Progenitor cell of endocrine pancreas (in vitro differentiated cells): Measurements from ENCODE around the gene SOX13. TPM values are rescaled to one million over a fixed set of nuclear protein-coding genes. Genes with fewer than 3 reads are reported as not detected.
"Not testable (repeated sequence)": the region's sequence is repeated elsewhere in the genome, so short reads cannot be mapped to it uniquely, and the experiment has no call there.

Experiments used
- DNase-seq: peaks from one replicate; pipeline ENCODE4 v3.0.0; 2021; ENCODE audit warnings: low spot score; ENCODE audit not compliant: unreplicated experiment
- H3K27ac Mint-ChIP-seq: 2 replicates; pipeline ENCODE4 v1.8.0; 2021; ENCODE audit warnings: mild to moderate bottlenecking, moderate library complexity, mixed read lengths
- H3K27me3 Mint-ChIP-seq: 2 replicates; pipeline ENCODE4 v1.8.0; 2021; ENCODE audit warnings: mixed read lengths
- H3K36me3 Mint-ChIP-seq: 2 replicates; pipeline ENCODE4 v1.8.0; 2022; ENCODE audit warnings: mixed read lengths; ENCODE audit not compliant: insufficient read depth
- H3K4me1 Mint-ChIP-seq: 2 replicates; pipeline ENCODE4 v1.8.0; 2021; ENCODE audit warnings: low read depth, mixed read lengths
- H3K4me3 Mint-ChIP-seq: 2 replicates; pipeline ENCODE4 v1.8.0; 2021; ENCODE audit warnings: low read depth, mild to moderate bottlenecking, moderate library complexity, mixed read lengths
- H3K9me3 Mint-ChIP-seq: 2 replicates; pipeline ENCODE4 v1.8.0; 2021; ENCODE audit warnings: low read depth, mixed read lengths
- CTCF ChIP-seq: fragments of 200-600 bp; sonication (generic); IDR thresholded peaks from one replicate; pipeline ENCODE4 v1.5.0; 2021; ENCODE audit warnings: antibody characterized with exemption, mild to moderate bottlenecking; ENCODE audit not compliant: unreplicated experiment
- total RNA-seq: library from RNA; stranded (reverse); gene quantifications from 2 replicates; pipeline ENCODE4 v1.2.1, GENCODE V29; 2021

SOX13 gene
- total RNA-seq, 1 donor from 2014 or later = 61.6 TPM

GRCh38 chr1:204042516-204042915 is 30.4 kb upstream of the SOX13 start:
- H3K27me3 Mint-ChIP-seq = no peaks in the 10 kb centered on the region
- no peaks in the 10 kb centered on the region for H3K9me3 Mint-ChIP-seq
- H3K27ac Mint-ChIP-seq = no peak overlapping the region
- no peaks in the 10 kb centered on the region for H3K36me3 Mint-ChIP-seq
- H3K4me1 Mint-ChIP-seq = peaks cover 8% of the 10 kb centered on the region
- no peak overlapping the region for H3K4me3 Mint-ChIP-seq
- DNase-seq = no peak
- no peak for TF ChIP-seq CTCF

GRCh38 chr1:204043680-204044079 is 29.2 kb upstream of the SOX13 start:
- Mint-ChIP-seq H3K36me3 (no peaks in the 10 kb centered on the region), H3K4me1 (peaks cover 8% of the 10 kb centered on the region), H3K27ac (no peak overlapping the region), H3K4me3 (no peak overlapping the region), H3K9me3 (no peaks in the 10 kb centered on the region), H3K27me3 (no peaks in the 10 kb centered on the region)
- DNase-seq = no peak
- no peak for TF ChIP-seq CTCF

GRCh38 chr1:204044448-204044847 is 28.5 kb upstream of the SOX13 start:
- Mint-ChIP-seq H3K27me3 (no peaks in the 10 kb centered on the region), H3K4me3 (no peak overlapping the region), H3K4me1 (peaks cover 8% of the 10 kb centered on the region), H3K27ac (no peak overlapping the region), H3K9me3 (no peaks in the 10 kb centered on the region), H3K36me3 (no peaks in the 10 kb centered on the region)
- no peak for DNase-seq
- TF ChIP-seq CTCF = no peak

- H3K36me3 Mint-ChIP-seq = no peaks in the 10 kb centered on the region
- no peaks in the 10 kb centered on the region for H3K9me3 Mint-ChIP-seq
- DNase-seq = no peak
- no peak overlapping the region for H3K4me3 Mint-ChIP-seq
- no peaks in the 10 kb centered on the region for H3K27me3 Mint-ChIP-seq
- H3K4me1 Mint-ChIP-seq = peaks cover 10% of the 10 kb centered on the region
- H3K27ac Mint-ChIP-seq = no peak overlapping the region
- no peak for TF ChIP-seq CTCF
Observed at GRCh38 chr1:204045430-204045829, 27.5 kb upstream of the SOX13 start.

- Mint-ChIP-seq H3K36me3 (no peaks in the 10 kb centered on the region), H3K4me3 (no peak overlapping the region), H3K27ac (peak overlapping the region; percentile 80), H3K9me3 (no peaks in the 10 kb centered on the region), H3K4me1 (peaks cover 5% of the 10 kb centered on the region), H3K27me3 (no peaks in the 10 kb centered on the region)
- no peak for TF ChIP-seq CTCF
- DNase-seq = no peak
Observed at GRCh38 chr1:204046346-204046745, 26.6 kb upstream of the SOX13 start.

- H3K27me3 Mint-ChIP-seq, H3K4me3 Mint-ChIP-seq, H3K9me3 Mint-ChIP-seq: not testable (repeated sequence)
Observed at GRCh38 chr1:204048796-204049195, 24.1 kb upstream of the SOX13 start.

More at GRCh38 chr1:204048796-204049195, 24.1 kb upstream of the SOX13 start:
- not testable (repeated sequence) for DNase-seq, H3K4me1 Mint-ChIP-seq, H3K36me3 Mint-ChIP-seq, H3K27ac Mint-ChIP-seq
